T-helper 1 cell treated with Interleukin-12 subunit alpha and Interleukin-12 subunit beta and Interleukin-4 antibody, amounts not matched to agents 30 ng/mL and 1 ng/mL, for 36 hours (primary cell): ENCODE measurements around the gene SNORC. TPM values are rescaled to one million over a fixed set of nuclear protein-coding genes. Genes with fewer than 3 reads are reported as not detected.

ENCODE experiments used
- intact Hi-C: fragments of 100-400 bp; cut with micrococcal nuclease; formaldehyde crosslinking; loops from one replicate; pipeline ENCODE4 v1.15.1; 2024
- total RNA-seq: library from RNA; stranded (reverse); gene quantifications from 2 replicates; pipeline ENCODE4 v1.2.3, GENCODE V29; 2022

SNORC gene
- total RNA-seq, 1 donor from 2014 or later, result 1.2 TPM

DNA sequence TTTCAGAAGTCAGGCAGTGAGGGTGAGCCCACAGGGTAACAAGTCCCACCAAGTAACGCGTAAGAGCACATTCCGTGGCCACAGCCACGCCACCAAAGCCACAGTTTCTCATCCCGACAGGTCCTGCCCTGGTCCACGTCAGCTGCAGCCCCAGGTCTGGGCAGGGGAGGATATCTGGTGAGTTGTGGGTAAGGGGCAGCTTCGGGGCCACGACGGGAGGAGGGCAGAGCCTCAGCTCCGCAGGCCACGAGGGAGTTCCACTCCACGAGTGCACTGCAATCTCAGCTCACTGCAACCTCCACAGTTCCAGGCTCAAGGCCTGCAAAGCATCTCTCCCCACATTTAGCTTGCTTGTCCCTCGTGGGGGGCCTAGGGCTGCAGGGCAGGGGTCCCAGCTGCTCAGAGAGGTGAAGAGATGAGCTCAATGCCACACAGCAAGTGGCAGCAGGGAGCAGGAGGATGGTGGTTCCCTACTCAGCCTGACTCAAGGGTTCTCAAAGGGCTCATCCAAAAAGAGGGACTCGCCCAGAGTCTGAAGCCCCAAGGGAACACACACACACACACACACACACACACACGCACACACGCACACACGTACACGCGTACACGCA, 12.5 kb downstream of the SNORC start:
- intact Hi-C loops, result no loop called here

DNA sequence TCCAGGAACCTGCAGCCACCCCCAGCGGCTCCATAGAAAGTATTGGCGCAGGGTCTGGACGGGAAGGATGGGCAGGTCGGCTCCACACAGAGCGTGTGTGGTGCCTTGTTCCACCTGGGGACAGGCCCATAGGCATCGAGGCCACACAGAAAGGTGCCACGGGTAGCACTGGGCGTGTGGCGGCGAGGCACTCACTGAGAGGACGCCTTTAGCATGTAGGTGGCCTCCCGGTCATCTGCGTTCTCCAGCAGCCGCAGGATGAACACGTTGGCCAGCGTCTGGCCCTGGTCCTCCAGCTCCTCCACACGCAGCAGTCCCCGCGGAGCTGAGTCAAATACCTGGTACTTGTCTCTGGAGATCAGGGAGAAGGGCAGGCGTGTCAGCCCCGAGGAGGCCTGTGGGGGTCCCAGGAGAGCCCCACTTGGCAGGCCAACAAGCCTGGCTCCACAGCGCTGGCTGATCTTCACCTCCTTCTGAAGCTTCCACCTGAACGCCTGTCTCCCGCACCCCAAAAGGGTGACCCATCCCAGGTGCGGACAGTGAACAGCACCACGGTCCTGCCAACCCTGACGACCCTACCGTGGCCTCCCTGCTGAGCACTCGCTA, 13.2 kb downstream of the SNORC start:
- intact Hi-C loops, result no loop called here

DNA sequence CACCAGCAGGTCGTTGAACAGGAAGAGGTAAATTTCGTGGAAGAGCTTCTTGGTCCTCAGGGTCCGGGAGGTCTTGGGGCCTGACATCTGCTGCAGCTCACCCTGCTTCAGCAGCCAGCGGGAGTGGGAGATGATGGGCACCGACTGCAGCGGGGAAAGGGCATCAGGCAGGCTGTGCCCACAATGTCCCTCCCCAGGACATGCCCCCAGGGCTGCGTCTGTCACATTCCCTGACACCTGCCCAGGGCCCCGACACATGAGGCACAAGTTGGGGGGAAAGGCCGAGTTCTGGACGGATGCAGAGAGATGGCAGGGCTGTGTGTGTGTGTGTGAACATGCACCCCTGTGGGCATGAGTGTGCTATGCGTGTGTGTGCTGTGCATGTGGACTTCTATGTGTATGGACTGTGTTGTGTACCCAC, 13.9 kb downstream of the SNORC start:
- intact Hi-C loops, result no loop called here

DNA sequence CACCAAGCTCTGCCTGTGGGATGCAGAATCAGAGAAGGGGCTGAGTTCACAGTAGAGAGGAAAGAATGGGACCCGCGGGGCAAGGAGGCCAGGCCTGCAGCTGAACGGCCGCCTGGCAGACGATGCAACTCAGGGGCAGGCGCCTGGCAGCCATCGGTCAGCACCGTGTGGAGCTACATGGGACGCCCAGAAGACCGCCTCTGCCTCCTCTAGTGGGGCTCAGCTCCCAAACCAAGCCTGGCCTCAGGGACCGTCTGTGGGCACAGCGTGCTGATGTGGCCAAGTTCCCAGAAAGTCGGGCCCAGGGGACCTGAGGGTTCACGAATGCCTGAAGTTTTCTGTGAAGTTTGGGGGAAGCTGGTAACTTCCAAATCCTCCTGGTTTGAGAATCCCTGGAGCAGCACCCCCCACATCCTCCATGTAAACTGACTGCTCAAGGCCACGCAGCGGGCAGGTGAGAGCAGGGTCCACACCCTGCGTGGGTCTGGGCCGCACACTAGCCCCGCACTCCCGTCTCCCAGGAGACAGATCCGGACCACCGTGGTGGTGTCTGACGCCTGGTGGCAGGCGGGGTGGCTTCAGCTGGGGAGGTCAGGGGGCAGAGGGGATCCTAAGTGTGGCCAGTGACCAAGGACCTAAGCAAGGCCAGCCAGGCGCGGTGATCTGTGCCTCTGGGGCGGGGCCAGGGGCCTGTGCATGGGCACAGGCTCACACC, 14.6 kb downstream of the SNORC start:
- intact Hi-C loops, result no loop called here

DNA sequence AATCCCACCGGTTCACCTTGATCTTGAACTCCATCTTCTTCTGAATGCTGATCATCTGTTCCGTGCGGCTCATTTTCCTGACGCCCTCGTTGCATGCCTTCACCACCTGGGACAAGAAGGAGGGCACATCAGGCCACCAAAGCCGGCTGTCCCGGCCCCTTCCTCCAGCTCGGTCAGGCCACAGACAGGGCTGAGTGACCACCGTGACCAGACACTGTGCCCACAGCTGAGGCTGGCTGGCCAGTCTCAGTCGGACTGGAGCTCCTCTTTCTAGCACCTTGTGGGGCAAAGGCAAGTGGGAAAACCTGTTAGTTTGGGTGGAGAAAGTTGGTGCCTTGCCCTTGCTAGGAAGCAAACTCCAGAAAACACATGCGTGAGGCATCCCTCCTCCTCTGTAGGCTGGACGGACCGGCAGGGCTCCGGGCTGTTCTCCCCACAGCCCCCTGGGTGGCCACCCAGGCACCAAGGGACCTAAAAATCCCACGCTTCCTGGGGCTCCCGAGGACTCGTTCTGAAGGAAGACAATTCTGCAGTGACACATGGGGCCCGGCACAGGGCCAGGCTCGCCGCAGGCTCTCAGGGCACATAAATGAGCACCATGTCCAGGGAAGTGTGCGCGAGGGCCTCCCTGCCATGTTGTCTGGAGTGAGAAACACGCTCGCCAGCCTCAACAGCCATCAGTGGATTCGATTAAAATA, 15.3 kb downstream of the SNORC start:
- intact Hi-C loops, result no loop called here

DNA sequence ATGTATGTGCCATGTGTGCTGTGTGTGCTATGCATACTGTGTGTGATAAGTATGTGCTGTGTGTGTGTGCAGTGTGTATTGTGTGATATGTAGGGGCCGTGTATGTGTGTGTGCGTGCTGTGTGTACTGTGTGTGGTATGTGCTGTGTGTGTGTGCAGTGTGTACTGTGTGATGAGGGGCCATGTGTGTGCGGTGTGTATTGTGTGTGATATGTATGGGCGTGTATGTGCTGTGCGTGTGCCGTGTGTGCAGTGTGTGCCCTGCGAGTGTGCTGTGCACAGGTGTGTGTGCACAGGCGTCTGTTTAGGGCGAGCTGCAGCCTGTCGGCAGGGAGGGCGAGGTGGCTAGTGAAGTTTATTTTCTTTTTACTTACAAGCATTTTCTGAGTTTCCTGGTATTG, 16.1 kb downstream of the SNORC start:
- intact Hi-C loops, result no loop called here

DNA sequence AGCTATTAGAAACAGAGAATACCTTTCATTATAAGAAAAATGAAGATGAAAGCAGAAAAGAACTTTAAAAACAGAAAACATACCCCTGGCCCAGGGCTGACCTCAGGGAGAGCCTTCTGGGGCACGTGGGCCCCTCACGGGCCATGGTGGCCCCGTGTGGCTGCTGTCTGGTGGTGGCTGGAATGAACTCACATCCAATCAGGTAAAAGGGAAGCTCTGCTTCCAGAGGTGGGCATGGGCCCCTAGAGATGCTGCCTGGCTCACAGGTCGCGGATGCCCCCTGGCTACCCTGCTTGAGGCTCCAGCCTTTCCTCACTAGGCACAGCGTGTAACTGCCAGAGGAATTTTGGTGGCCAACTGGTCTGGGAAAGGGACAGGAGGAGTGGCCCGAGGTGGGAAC, 16.6 kb downstream of the SNORC start:
- intact Hi-C loops, result no loop called here

DNA sequence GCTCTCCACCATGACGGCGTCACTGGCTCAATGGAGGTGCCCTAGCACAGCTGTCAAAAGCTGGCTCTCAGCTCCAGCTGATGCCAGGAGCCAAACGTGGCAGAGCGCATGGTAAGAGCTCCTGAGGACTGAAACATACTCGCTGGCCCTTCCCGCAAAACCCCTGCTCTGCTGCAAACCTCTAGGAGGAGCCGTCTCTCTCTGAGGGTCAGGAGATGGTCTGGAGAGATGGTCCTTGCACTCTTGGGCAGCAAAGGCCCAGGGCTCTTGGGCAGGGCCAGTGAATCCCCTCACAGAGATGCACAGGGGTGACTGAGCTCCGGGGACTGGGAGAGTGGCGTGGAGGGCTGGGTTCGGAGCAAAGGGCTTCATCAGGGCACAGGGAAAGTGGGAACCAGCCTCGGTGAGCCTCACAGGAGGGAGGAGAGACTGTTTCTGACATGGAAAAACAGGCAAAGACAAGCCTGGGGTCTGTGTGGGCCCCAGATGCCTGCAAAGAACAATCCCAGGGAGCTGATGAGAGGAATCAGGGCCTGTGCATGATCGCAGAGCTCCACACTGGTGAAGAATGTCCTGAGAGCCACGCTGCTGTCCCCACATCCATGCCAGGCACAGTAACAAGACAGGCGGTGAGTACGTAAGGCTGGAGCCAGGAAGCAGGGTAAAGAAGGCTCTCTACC, 17.2 kb downstream of the SNORC start:
- intact Hi-C loops, result no loop called here

DNA sequence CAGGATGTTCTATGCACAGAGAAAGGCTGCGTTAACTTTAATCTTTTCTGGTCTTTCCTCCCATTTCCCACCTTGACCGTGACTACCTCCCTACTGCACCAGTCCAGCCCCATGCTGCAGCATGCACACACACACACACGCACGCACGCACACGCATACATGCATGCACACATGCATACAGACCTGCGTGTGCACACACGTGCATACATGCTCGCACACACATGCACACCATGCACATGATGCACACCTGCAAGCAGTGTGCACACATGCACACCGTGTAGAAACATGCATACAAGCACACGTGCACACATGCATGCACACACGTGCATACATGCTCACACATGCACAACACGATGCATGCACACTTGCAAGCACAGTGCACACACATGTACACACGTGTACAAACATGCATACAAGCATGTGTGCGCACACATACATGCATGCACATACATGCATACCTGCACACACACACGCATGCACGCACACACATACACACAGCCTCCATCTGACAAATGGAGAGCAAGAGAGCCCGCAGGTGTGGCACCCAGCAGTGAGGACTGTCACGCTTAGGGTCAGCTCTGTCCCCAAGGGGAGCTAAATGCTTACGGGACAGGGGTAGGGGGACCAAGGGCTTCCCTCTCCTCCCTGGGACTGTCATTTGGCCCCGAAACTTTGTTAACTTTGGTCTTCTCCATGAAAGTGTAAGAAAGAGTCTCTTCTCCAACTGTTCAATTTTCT, 18.2 kb downstream of the SNORC start:
- intact Hi-C loops, result no loop called here

DNA sequence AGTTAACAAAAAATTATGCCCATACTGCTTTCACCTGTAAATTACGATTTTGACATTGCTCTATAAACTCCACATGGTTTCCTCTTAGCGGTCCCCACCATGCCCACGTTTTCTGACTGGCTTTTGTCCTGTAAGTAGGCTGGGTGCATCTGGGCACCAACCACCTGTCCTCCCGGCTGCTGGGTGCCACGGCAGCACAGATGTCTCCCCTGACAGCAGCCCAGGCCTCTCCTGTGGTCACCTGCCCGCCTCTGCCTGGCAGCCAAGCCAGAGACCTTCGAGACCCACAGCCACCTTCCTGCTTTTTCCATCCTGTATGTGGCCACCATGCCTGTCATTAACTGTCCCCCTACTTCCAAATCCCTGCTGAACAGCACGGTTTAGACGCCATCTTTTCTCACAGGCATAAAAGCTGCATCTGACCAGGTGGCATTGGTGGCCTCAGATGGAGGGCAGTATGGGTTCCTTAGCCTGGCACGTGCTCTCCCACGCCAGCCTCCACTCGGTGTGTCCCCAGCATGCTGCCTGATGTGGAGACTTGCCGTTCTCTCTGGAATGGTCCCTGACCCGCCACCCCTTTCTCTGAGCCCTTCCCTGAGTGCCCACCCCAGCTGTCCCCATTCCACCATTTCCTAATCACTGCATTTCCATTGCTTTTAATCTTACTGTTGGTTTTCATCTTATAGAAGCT, 18.9 kb downstream of the SNORC start:
- intact Hi-C loops, result no loop called here

DNA sequence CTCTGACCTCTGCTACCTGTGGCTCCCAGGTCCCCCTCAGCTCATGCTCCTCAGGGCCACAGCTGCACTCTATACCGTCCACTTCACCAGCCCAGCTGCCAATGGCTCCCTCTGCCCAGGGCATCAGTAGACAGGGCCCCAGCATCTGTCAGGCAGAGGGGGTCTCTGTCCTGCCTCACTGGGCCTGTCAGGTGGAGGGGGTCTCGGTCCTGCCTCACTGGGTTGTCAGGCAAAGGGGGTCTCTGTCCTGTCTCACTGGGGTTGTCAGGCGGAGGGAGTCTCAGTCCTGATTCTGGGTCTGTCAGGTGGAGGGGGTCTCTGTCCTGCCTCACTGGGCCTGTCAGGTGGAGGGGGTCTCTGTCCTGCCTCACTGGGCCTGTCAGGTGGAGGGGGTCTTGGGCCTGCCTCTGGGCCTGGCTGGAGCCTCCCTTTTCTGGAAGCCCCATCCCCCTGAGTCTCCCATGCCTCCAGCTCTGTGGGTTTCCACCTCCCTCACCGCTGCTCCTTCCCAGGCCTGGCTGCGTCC, 19.9 kb downstream of the SNORC start:
- intact Hi-C loops, result no loop called here

DNA sequence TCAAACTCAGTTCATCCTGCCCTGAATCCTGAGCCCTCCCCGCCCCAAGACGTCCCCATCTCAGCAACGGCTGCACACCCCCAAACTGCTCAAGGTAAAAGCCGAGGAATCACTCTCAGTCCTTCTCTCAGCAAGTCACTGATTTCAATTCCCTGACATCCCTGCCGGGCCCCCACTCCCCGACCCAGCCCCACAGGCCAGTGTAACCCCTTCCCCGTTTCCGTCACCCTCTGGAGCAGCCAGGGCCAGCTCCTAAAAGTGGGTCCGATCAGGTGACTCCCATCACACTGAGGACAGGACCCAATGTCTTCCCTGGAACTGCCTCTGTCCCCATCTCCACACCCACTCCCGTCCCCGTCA, 20.5 kb downstream of the SNORC start:
- intact Hi-C loops, result no loop called here

DNA sequence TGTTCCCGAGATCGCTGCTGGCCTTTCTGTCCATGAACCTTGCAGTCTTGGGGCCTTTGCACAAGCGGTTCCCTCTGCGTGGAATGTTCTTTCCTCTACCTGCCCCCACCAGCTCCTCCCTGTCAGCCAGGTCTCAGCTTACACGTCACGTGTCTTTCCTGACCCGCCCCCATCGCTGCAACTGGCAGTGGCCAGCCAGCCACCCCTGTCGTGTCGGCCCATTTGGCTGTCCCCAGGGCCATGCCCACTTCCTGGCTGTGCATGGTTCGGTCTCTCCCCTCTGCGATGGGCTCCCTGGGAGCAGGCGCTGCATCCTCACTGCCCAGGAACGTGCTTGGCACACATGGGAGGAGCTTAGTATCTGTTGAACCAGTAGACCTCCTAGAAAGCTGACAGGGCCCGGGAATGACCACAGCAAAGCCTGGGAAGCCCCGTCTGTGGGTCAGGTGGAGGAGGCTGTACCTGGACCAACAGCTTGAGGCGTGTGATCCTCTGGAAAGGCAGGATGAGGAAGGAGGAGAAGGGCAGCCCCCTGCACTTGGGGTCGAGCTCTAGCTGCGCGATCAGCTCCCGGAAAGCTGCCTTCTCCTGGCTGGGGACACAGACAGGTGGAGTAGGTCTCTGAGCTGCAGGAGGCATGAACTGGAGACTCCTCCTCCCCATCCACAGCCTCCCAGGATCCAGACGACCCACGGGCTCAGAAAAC, 21.0 kb downstream of the SNORC start:
- intact Hi-C loops, result no loop called here

DNA sequence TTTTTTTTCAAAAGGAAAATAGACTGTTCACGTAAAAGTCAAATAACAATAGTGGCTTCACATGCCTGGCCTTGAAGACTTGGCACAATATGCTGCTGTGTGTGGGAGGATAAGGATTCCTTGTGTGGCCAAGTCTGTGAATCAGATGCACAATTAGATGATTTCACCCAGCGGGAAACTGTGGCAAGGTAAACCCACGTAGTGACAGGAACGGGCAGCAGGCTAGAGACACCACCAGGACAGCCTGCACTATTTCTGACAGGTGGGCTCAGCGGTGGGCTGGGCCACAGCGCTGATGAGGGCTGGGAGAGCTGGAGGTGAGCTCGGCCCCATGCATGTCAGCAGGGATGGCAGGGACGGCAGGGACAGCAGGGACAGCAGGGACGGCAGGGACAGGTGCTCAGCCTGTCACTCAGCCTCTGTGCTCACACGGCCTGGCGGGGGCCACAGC, 21.6 kb downstream of the SNORC start:
- intact Hi-C loops, result no loop called here

DNA sequence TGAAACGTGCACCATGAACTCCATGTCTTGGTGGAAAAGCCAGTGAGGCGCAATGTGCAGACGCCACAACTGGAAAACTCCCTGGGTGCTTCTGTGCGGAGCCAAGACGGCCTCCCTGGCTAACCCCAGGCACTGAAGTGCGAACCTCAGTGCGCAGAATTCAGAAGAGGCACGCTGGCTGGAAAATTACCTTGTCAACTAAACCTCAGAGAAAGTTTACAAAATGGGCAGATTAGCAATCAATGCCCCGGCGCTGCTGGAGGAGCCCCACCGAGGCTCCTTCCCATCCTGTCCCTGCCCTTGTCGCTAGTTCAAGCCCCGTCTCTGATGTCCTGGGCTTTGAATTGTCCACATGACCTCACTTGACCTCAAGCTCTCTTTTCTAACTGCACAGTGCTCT, 22.2 kb downstream of the SNORC start:
- intact Hi-C loops, result no loop called here

DNA sequence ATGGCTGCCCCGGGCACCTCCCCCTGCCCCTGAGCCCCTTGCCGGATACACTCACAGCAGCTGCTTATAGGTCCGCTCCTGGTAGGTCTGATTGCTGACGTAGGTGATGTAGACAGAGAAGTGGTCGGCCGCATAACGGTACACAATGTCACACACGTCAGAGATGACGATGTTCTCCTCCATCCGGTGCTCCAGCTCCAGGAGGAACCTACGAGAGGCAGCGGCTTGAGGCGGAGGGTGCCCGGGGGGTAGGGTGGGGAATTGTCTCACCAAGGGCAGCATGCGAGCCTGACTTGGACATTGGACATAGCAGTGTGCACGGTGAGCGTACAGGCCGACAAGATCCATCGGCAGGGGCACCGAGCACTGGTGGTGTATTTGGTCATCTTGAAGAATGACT, 22.8 kb downstream of the SNORC start:
- intact Hi-C loops, result no loop called here

DNA sequence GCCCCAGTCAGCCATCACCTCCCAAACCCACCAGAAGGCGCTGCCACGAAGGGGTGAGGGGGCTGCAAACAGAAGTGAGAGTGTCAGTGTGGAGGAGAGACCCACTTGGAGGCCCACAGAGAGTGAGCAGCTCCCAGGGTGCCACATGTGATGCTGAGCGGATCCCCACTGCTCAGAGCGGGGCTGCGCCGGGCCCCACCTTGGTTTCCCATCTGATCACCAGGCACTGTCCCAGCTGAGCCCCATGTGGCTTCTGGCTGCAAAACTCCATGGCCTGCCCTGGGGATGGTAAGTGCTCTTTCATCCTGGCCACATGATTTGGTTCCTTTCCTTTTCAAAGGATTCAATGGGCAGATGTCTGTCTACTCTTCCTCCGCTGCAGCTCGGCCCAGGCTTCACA, 23.8 kb downstream of the SNORC start:
- intact Hi-C loops, result no loop called here

DNA sequence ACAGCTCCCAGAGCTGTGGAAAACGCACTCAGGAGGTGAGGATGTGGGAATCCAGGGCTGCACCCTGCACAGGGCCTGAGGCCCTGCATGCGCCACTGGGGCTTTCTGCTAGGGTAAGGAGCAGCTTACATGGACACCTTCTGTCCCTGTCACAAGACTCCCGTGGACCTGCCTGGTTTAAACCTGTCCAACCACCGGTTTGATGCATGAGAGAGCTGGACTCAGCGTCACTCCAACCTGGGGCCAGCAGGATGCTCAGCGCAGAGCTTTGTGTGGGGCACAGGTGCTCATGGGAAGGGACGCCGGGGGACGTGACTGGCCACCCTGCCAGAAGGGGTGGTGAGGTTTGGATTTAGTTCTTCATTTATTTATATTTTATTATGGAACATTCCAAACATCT, 24.2 kb downstream of the SNORC start:
- intact Hi-C loops, result no loop called here

DNA sequence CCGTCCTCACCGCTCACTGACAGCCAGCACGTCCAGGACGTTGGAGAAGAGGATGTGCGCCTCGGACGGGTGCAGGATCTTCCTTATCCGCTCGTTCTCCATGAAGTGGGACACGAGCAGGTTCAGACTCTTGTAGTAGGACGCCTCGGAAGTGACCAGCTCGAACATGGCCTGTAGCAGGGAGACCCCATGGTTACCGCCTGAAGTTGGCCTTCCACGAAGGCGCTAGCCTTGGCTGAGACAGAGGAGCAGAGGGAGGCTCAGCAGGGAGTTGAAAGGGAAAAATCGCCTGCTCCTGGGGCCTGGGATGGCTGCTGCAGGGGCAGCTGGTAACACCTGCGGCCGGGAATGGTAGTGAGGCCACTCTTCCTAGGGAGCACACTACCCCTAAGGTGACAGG, 24.7 kb downstream of the SNORC start:
- intact Hi-C loops, result no loop called here

DNA sequence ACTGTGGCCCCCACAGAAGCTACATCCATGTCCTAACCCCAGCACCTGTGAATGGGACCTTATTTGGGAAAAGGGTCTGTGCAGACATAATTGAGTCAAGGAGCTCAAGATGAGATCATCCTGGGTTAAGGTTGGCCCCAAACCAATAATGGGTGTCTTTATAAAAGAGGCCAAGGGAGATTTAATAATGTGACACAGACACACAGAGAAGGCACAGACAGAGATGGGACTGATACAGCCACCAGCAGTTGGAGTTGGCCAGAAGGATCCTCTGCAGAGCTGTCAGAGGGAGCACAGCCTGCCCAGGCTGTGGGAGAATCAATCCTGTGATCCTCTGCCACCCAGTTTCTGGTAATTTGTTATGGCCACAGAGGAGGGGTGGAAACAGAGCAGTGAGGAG, 26.0 kb downstream of the SNORC start:
- intact Hi-C loops, result no loop called here
